CD14-positive monocyte (primary cell): Measurements from ENCODE around the gene SOWAHB. TPM values are rescaled to one million over a fixed set of nuclear protein-coding genes. Genes with fewer than 3 reads are reported as not detected.

Experiments used
- DNase-seq, 3 donors: peaks; one replicate each; pipeline ENCODE4 v3.0.0-alpha.2; 2011 to 2022
- H2AFZ ChIP-seq: 2 replicates; pipeline ENCODE4 v1.6.0; 2012; ENCODE audit warnings: mild to moderate bottlenecking, low read depth, low read length, inconsistent platforms; ENCODE audit not compliant: insufficient read depth, poor library complexity, severe bottlenecking
- H3K27ac ChIP-seq, 2 donors: 1 replicate in 1 of 2; 2 replicates in 1 of 2; pipeline ENCODE4 v1.5.1; 2012 to 2013; ENCODE audit warnings: low read length in 2 of 2, control low read depth in 1 of 2, inconsistent platforms in 1 of 2, low read depth in 1 of 2, mild to moderate bottlenecking in 1 of 2
- H3K27me3 ChIP-seq, 2 donors: one replicate each; pipeline versions ENCODE4 v1.6.0 to v1.6.1; 2011 to 2013; ENCODE audit warnings: low read length in 2 of 2; ENCODE audit not compliant: control insufficient read depth in 2 of 2, insufficient read depth in 2 of 2
- H3K36me3 ChIP-seq, 2 donors: replicated peaks in 1 of 2; 1 replicate in 1 of 2; 2 replicates in 1 of 2; pipeline versions ENCODE4 v1.5.1 to v1.6.1; 2012 to 2013; ENCODE audit warnings: low read length in 2 of 2, control low read depth in 1 of 2, inconsistent platforms in 1 of 2, mild to moderate bottlenecking in 1 of 2; ENCODE audit not compliant: insufficient read depth in 2 of 2, control insufficient read depth in 1 of 2
- H3K4me1 ChIP-seq, 2 donors: 1 replicate in 1 of 2; 2 replicates in 1 of 2; pipeline versions ENCODE4 v1.5.1 to v1.6.1; 2012 to 2013; ENCODE audit warnings: low read length in 2 of 2, control low read depth in 1 of 2, inconsistent platforms in 1 of 2, mild to moderate bottlenecking in 1 of 2, moderate library complexity in 1 of 2; ENCODE audit not compliant: insufficient read depth in 2 of 2, control insufficient read depth in 1 of 2
- H3K4me2 ChIP-seq: replicated peaks from 2 replicates; pipeline ENCODE3; 2012; ENCODE audit warnings: low read length, moderate library complexity, mild to moderate bottlenecking; ENCODE audit not compliant: poor library complexity, severe bottlenecking; ENCODE audit errors: extremely low read depth
- H3K4me3 ChIP-seq, 3 experiments: fragments of 200-600 bp in 1 of 3; sonication (generic) in 1 of 3; replicated peaks in 1 of 3; 1 replicate in 2 of 3; 2 replicates in 1 of 3; pipeline ENCODE4 v1.5.1; 2011 to 2013; ENCODE audit warnings: low read length in 3 of 3, mild to moderate bottlenecking in 3 of 3, control low read depth in 2 of 3, low read depth in 2 of 3, inconsistent platforms in 1 of 3, moderate library complexity in 1 of 3
- H3K79me2 ChIP-seq: 2 replicates; pipeline ENCODE4 v1.6.0; 2012; ENCODE audit warnings: mild to moderate bottlenecking, control low read depth, inconsistent platforms, low read length, moderate library complexity; ENCODE audit not compliant: insufficient read depth
- H3K9ac ChIP-seq: 2 replicates; pipeline ENCODE4 v1.6.0; 2017; ENCODE audit warnings: low read length, mild to moderate bottlenecking; ENCODE audit not compliant: insufficient read depth, poor library complexity, severe bottlenecking
- H3K9me3 ChIP-seq, 2 donors: replicated peaks in 1 of 2; 1 replicate in 1 of 2; 2 replicates in 1 of 2; pipeline versions ENCODE4 v1.5.1 to v1.6.1; 2012 to 2013; ENCODE audit warnings: low read length in 2 of 2, control low read depth in 1 of 2; ENCODE audit not compliant: control insufficient read depth in 1 of 2, insufficient read depth in 1 of 2
- H4K20me1 ChIP-seq: 2 replicates; pipeline ENCODE4 v1.6.0; 2012; ENCODE audit warnings: mild to moderate bottlenecking, low read length, control low read depth, moderate library complexity; ENCODE audit not compliant: insufficient read depth
- H3K27ac Mint-ChIP-seq, 7 donors: one replicate each; pipeline ENCODE4 v1.8.0; 2020; ENCODE audit warnings: mild to moderate bottlenecking in 7 of 7, mixed read lengths in 7 of 7, moderate library complexity in 6 of 7, inconsistent platforms in 2 of 7
- H3K27me3 Mint-ChIP-seq, 3 donors: one replicate each; pipeline ENCODE4 v1.8.0; 2021 to 2022; ENCODE audit warnings: low read depth in 3 of 3, mild to moderate bottlenecking in 3 of 3, mixed read lengths in 3 of 3, moderate library complexity in 3 of 3, inconsistent platforms in 1 of 3
- H3K36me3 Mint-ChIP-seq, 2 donors: one replicate each; pipeline ENCODE4 v1.8.0; 2020; ENCODE audit warnings: mixed read lengths in 2 of 2, inconsistent platforms in 1 of 2, mild to moderate bottlenecking in 1 of 2
- H3K4me1 Mint-ChIP-seq: one replicate; pipeline ENCODE4 v1.8.0; 2020; ENCODE audit warnings: mild to moderate bottlenecking, mixed read lengths
- H3K4me3 Mint-ChIP-seq, 2 donors: one replicate each; pipeline ENCODE4 v1.8.0; 2020; ENCODE audit warnings: mild to moderate bottlenecking in 2 of 2, mixed read lengths in 2 of 2, moderate library complexity in 1 of 2
- H3K9me3 Mint-ChIP-seq, 7 donors: one replicate each; pipeline ENCODE4 v1.8.0; 2020 to 2022; ENCODE audit warnings: mixed read lengths in 7 of 7, mild to moderate bottlenecking in 6 of 7, moderate library complexity in 6 of 7, inconsistent platforms in 2 of 7
- CTCF ChIP-seq: fragments of 200-600 bp; IDR thresholded peaks from one replicate; pipeline ENCODE4 v1.8.0; 2022; ENCODE audit warnings: antibody characterized with exemption, mild to moderate bottlenecking
- WGBS: methylation state at CpG from one replicate; pipeline ENCODE4 v1.1.5; 2013; ENCODE audit warnings: missing lambda C conversion rate; ENCODE audit not compliant: insufficient coverage; 5-methylcytosine and 5-hydroxymethylcytosine counted together
- intact Hi-C, 2 donors: fragments of 100-400 bp; cut with micrococcal nuclease; formaldehyde crosslinking; loops; one replicate each; pipeline versions ENCODE4 v1.15.0 to v1.15.1; 2023
- polyA plus RNA-seq, 3 donors: library from polyadenylated mRNA; depleted of rRNA in 1 of 3; unstranded in 2 of 3; stranded (reverse) in 1 of 3; fragments of 300-500 nt in 2 of 3; fragments of >200 nt in 1 of 3; fragmentation: Illumina TruSeq in 2 of 3; gene quantifications; 1 replicate in 2 of 3; 2 replicates in 1 of 3; pipeline ENCODE4 v1.2.3, GENCODE V29; 2012 to 2021

The SOWAHB gene
- polyA plus RNA-seq, 3 donors, result not detected

DNA sequence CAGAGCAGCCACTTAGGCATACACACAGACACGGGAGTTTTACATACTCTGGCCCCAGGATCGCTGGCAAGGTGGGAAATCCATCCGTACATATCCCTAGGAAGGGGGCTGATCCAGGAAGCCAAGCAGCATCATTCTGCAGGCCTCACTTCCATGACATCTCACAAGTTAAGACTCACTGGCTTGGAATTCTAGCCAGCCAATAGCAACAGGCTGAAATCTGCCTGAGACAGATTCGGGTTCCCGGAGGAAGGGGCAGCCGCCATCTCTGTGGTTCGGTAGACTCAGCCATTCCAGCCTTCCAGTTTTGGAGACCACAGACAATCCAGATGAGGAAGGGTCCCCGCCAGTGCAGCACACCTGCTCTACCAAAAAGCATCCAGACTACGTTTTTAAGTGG lies 31.3 kb downstream of the SOWAHB start:
- Histone ChIP-seq H3K9me3 (no peaks in the 10 kb centered on the region), H3K4me3 (no peak overlapping the region), H3K4me2 (no peak overlapping the region), H2AFZ (no peak overlapping the region), H3K4me1 (no peaks in the 10 kb centered on the region), H3K27me3 (no peaks in the 10 kb centered on the region), H4K20me1 (no peaks in the 10 kb centered on the region), H3K79me2 (no peaks in the 10 kb centered on the region), H3K36me3 (no peaks in the 10 kb centered on the region), H3K27ac (no peak overlapping the region), H3K9ac (no peak overlapping the region)
- Mint-ChIP-seq H3K36me3 (no peaks in the 10 kb centered on the region), H3K9me3 (peaks cover 0 to 14% (median 2%) of the 10 kb centered on the region in 7 donors), H3K4me3 (no peak overlapping the region), H3K27me3 (peaks cover 3 to 14% (median 5%) of the 10 kb centered on the region in 3 donors), H3K4me1 (no peaks in the 10 kb centered on the region), H3K27ac (peak overlapping the region in 1 of 7 donors; percentile 41)
- no peak for DNase-seq
- intact Hi-C loops, result no loop called here
- TF ChIP-seq CTCF, result no peak
- 95% methylated on average over 8 of the region's 9 CpGs for WGBS

GRCh38 chr4:76858319-76858718 lies 39.6 kb downstream of the SOWAHB start:
- Histone ChIP-seq H3K4me1 (no peaks in the 10 kb centered on the region), H4K20me1 (no peaks in the 10 kb centered on the region), H3K79me2 (no peaks in the 10 kb centered on the region), H3K9me3 (no peaks in the 10 kb centered on the region), H3K36me3 (no peaks in the 10 kb centered on the region), H3K4me3 (no peak overlapping the region), H3K9ac (no peak overlapping the region), H3K27me3 (no peaks in the 10 kb centered on the region), H3K4me2 (no peak overlapping the region), H2AFZ (no peak overlapping the region), H3K27ac (no peak overlapping the region)
- no peaks in the 10 kb centered on the region for H3K4me1 Mint-ChIP-seq
- H3K4me3 Mint-ChIP-seq, result no peak overlapping the region
- no peak for TF ChIP-seq CTCF
- DNase-seq, result no peak
- no peak overlapping the region for H3K27ac Mint-ChIP-seq
- intact Hi-C loops, result no loop called here
- WGBS, result no CpG with 5 or more reads among the region's 1 CpG
- peaks cover 0 to 5% (median 2%) of the 10 kb centered on the region in 7 donors for H3K9me3 Mint-ChIP-seq
- peaks cover 4 to 6% (median 6%) of the 10 kb centered on the region in 3 donors for H3K27me3 Mint-ChIP-seq
- no peaks in the 10 kb centered on the region for H3K36me3 Mint-ChIP-seq
